Activated CD8-positive, alpha-beta memory T cell treated with anti-CD3 and anti-CD28 coated beads for 48 hours (primary cell): ENCODE data around the gene COL1A1.

Source experiments
- DNase-seq, 3 experiments: peaks; one replicate each; pipeline ENCODE4 v3.0.0-alpha.2; 2020; ENCODE audit warnings: low read depth in 2 of 3, low spot score in 2 of 3

COL1A1 gene

GRCh38 chr17:50187751-50188530, 13.5 kb downstream of the COL1A1 start:
- no peak for DNase-seq

GRCh38 chr17:50187394-50187725, 14.1 kb downstream of the COL1A1 start:
- no peak for DNase-seq

- DNase-seq, result no peak
Measured at GRCh38 chr17:50186661-50187393, 14.6 kb downstream of the COL1A1 start.

- no peak for DNase-seq
Measured at GRCh38 chr17:50185631-50186471, 15.6 kb downstream of the COL1A1 start.

- no peak for DNase-seq
Measured at GRCh38 chr17:50184611-50185398, 16.6 kb downstream of the COL1A1 start.

- no peak for DNase-seq
Measured at GRCh38 chr17:50184064-50184463, 17.4 kb downstream of the COL1A1 start.

GRCh38 chr17:50183421-50183994, 17.9 kb downstream of the COL1A1 start:
- DNase-seq, result no peak

- no peak for DNase-seq
Measured at GRCh38 chr17:50182783-50183420, 18.5 kb downstream of the COL1A1 start.

GRCh38 chr17:50181591-50182560, 19.6 kb downstream of the COL1A1 start:
- DNase-seq, result no peak

GRCh38 chr17:50181144-50181543, 20.3 kb downstream of the COL1A1 start:
- no peak for DNase-seq

GRCh38 chr17:50180620-50181019, 20.8 kb downstream of the COL1A1 start:
- no peak for DNase-seq

GRCh38 chr17:50180111-50180510, 21.3 kb downstream of the COL1A1 start:
- DNase-seq, result no peak

GRCh38 chr17:50177983-50178834, 23.2 kb downstream of the COL1A1 start:
- no peak for DNase-seq

GRCh38 chr17:50177476-50177875, 24.0 kb downstream of the COL1A1 start:
- DNase-seq, result no peak

GRCh38 chr17:50176559-50177357, 24.7 kb downstream of the COL1A1 start:
- DNase-seq, result no peak

- no peak for DNase-seq
Measured at GRCh38 chr17:50175035-50175807, 26.2 kb downstream of the COL1A1 start.
